NCI-H1092 (cell line): ENCODE results near the gene ASB17.
"Not testable (repeated sequence)": the region's sequence is repeated elsewhere in the genome, so short reads cannot be mapped to it uniquely, and the experiment has no call there.

Experiments used
- DNase-seq: peaks from one replicate; lab custom pipeline; 2025; lab: John Stamatoyannopoulos, UW

ASB17 gene, protein sequence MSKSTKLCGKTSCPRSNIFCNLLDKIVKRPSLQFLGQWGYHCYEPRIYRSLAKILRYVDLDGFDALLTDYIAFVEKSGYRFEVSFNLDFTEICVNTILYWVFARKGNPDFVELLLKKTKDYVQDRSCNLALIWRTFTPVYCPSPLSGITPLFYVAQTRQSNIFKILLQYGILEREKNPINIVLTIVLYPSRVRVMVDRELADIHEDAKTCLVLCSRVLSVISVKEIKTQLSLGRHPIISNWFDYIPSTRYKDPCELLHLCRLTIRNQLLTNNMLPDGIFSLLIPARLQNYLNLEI

DNA sequence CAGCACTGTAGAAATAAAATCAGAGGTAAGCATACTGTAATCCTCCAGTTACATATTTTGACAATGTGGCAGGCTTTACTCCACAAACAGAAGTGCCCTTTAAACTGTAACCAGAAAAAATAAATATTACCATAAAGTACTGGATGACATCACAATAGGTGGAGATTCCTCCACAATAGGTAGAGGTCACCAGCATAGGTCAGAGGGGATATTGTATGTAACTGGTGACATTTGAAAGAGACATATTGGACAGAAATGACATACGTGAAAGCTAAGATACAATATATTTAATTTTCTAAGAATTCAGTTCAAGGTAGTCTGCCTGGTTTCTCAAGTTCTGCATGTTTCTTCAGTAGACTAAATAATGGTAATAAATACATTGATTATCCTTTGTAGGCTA lies at the start of gene ASB17:
Gene ASB17 (minus strand): TSS at position 101 of the 400 bp plus-strand sequence. CDS start 113 bp downstream, outside the sequence.
- no peak for DNase-seq

DNA sequence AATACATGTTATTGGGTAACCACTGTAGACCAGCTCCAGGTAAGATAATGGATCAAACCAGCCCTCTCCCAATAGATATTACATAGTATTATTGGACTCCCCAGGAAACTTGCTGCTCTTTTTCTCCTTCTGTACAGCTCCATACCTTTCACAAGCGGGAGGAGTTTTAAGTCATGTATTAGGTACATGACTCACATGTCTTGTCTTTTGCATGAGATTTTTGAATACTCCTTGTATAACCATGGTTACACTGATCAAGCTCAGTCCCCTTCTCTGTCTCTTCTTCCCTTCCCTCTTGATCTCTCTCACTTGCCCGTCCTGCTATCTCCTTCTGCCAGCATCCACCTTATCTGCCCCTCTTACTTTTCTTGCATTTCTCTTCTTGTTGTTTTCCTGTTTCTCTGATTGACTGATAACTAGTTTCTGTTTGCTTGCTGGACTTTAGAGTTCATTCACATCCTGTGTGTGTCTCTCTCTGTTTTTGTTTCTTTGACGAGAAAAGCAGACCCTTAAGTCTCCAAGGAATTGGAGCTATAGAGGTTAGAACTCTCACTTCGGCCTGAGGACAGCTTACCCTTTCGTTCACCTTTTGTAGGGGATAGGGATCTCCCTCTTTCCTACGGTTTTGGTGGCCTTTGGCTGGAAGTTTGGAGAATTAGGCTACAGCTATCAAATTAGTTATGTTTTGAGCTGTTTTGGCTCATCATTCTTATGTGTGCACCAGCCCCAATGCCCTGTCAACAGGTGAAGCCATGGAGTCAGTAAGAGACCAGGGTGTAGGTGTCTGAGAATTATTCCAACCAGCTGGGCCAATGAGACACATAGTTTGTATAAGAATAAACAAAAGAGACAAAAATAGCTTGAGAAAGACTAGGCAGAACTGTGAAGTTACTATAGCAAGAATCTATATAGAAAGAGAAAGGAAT lies 49.0 kb upstream of the ASB17 start:
- DNase-seq = no peak

DNA sequence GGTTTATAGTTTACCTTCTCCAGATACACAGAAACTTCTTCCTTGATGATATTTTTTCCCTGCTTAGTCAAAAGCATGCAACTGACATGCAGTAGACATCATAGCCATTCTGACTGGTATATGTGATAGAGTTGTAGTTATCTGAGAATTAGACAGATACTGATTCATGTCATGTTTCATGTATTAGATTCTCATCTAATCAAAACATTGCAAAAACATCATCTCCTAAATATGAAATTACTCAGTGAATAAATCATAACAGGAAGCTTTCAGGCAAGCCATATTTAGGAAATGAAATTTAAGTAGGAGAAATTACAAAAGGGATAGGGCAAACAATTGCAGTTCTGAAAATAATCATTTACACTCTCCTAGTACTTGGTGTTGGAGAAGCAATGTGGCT lies 38.4 kb upstream of the ASB17 start:
- no peak for DNase-seq

DNA sequence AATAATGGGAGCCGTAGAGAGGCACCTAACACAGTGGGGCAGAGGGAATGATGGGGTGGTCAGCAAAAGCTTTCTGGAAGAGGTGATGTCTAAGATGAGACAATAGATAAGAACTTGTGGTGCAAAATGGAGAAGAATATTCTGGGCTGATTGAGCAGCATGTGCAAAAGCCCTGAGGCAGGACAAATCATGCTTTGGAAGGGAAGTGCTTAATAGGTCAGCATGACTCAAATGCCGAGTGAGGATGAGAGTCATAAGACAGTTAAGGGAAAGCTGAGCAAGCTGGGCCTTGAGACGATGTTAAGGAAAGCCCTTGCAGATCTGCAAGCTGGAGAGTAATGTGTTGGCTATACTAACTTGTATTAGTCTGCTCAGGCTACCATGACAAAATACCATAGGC lies 37.3 kb upstream of the ASB17 start:
- no peak for DNase-seq

DNA sequence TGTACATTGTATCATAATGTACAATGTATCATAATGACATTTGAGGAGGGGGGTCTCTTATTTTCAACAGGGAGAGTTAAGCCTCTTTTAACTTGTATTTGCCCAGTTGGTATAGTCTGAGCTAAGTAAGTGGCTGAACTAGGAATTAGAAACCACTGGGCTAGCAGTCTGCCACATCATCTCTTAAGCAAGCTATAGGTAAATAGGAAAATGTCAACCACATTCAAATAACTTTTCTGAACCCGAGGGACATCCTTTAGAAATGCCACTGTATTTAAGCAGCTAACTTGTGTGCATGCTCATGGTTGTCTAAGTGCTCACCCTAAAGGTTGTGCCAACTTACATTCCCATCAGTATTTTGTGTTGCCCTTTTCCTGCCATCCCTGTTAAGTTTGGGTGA lies 35.5 kb upstream of the ASB17 start:
- DNase-seq = no peak

DNA sequence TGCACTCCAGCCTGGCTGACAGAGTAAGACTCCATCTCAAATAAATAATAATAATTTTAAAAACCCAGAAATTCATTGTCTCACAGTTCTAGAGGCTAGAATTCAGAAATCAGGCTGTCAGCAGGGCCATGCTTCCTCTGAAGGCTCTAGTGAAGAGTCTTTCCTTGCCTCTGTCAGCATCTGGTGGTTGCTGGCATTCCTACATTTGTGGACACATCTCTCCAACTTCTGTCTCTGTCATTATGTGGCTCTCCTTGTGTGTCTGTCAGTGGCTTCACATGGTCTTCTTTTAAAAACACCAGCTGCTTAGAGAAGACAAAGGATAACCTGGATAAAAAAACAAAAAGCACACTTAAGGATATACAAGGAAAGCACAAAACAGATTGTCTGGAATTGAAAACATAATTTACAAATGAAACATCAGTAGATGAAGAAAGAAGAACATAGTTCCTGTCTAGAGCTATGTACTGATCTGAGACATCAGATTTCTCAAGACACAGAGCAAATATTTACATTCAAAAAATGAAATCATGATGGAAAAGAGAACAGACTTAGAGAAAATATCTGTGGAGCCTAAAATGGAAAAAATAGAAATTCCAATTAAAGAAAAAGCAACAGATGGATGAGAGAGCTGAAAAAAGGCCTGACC lies 32.7 kb upstream of the ASB17 start:
- no peak for DNase-seq

DNA sequence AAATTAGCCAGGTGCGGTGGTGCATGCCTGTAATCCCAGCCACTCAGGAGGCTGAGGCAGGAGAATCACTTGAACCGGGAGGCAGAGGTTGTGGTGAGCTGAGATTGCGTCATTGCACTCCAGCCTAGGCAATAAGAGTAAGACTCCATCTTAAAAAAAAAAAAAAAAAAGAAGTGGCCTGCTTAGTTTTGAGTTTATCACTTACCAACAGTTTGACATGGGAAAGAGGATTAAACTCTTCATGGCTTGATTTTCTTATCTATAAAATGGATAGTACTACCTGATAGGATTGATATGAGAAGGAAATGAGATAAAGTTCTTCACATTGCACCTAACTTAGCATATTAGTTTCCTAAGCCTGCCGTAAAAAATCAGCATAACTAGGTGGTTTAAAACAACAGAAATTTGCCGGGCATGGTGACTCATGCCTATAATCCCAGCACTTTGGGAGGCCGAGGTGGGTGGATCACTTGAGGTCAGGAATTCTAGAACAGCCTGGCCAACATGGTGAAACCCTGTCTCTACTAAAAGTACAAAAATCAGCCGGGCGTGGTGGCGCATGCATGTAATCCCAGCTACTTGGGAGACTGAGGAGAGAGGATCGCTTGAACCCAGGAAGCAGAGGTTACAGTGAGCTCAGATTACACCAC lies 32.0 kb upstream of the ASB17 start:
- not testable (repeated sequence) for DNase-seq

DNA sequence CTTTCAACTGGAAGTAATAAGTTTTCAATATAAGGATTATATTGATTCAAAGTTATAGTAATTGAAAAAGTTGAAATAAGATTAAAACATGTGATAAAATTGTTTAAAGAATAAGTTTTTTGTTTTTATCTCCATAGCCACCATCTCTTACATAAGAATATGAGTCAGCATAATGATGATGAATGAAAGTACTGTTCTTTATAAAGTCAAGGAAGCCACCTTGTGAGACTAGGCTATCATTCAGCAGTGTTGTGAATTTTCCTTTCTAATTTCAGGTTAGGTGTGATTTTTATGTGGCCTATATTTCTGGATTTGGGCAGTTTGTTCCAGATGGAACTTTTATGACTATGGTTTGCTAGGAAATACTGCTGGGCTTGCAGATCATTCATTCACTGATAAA lies 22.4 kb upstream of the ASB17 start:
- DNase-seq = no peak

DNA sequence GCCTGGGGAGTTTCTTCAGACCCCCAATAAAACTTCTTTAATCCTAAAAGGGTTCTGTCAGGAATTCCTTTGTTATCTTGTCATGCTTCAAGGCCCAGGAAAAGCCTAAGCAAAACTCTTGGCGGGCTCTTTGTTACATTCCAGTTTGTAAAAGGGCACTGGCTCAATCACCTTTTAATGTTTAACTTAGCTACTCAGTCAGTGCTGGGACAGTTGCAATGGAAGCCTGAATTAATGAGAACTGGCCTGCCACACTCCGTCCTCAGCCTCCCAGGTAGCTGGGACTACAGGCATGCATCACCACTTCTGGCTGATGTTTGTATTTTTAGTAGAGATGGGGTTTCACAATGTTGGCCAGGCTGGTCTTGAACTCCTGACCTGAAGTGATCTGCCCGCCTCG lies 21.3 kb upstream of the ASB17 start:
- no peak for DNase-seq

DNA sequence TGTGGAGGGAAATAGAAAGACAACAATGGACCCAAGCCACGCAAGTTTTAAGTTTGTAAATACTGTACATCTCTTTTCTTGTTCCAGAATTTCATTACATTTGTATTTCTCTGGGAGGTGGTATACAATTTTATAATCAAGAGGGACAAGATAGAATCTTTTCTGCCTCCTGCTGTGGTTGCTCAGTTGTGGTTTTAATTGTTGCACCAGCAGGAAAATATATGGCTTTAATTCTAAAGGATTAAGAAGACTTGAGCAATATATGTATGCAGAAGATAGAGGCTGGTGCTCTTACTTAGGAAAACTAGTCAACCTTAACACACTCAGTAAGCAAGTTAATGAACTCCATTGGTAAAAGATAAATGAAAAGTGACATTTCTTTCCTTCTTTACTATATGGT lies 19.8 kb upstream of the ASB17 start:
- DNase-seq = no peak

DNA sequence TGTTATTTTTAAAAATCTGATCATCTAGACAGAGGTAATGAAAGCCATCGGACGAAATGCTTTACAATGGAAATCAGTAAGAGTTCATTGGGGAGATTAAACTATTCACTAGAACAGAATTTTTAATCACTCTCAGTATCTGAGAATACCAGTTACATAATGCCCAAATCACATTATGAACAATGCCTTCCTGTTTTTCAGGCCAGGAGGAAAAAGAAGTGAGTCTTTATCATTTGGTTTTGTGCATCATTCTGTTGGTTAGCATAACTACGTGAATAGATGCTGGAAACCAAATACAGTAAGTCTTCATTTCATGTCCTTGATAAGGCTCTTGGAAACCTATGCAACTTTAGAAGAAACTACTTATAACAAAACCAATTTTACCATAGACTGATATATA lies 18.0 kb upstream of the ASB17 start:
- no peak for DNase-seq

DNA sequence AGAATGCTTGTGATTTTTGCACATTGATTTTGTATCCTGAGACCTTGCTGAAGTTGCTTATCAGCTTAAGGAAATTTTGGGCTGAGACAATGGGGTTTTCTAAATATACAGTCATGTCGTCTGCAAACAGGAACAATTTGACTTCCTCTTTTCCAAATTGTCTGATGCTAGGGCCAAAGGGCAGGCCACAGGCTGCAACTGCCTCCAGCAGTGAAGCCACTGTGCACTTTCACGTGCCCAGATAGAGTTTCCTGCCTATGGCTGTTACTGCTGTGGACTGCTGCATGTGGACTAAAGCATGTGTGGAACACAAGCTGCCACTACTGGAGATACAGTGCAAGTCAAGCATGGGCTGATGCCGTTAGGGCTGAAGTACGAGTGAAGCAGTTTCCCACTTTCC lies 10.8 kb upstream of the ASB17 start:
- DNase-seq = not testable (repeated sequence)

DNA sequence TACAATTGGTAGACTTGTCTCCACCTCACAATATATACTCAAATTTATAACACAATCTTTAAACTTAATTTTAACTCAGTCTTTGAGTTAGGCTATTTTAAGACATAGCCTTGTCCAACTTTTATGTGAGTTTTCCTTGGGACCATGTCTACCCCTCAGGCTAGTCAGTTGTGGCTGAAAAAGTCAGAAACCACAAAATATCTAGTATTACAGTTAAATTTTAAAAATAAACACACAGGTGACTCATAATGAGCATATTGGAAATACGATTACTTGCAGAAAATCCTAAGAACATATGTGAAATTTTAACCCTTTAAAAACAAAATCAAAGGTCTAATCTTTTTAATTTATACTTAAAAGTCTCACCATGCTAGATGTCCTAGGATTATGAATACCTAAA lies 4.8 kb upstream of the ASB17 start:
- no peak for DNase-seq

DNA sequence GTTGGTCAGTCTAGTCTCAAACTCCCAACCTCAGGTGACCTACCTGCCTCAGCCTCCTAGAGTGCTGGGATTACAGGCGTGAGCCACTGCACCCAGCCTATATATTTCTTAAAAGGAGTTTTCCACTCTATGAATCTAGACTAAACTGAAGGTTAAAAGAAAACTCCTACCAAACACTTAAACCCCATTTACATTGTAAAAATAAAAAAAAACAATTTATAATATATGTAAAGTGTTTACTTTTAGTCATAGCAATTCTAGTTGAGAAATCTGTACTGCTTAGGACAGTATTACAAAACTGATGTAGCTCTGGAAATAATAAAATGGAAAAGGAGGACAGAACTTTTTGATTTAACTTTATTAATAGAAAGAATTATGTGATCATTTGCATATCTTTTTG lies 9.5 kb downstream of the ASB17 start:
- DNase-seq = no peak

DNA sequence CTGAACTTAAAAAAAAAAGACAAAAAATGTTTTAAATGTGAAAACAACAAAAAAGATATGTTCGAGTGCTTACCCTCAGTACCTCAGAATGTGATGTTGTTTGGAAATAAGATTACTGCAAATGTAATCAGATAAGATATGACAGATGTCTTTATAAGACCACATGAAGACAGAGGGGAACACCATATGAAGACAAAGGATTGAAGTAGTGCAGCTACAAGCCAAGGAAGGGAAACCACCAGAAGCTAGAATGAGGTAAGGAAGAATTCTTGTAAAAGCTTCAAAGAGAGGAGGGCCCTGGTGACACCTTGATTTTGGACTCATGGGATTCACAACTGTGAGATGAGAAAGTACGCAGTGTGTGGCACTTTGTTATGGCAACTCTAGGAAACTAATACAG lies 15.4 kb downstream of the ASB17 start:
- DNase-seq = no peak

DNA sequence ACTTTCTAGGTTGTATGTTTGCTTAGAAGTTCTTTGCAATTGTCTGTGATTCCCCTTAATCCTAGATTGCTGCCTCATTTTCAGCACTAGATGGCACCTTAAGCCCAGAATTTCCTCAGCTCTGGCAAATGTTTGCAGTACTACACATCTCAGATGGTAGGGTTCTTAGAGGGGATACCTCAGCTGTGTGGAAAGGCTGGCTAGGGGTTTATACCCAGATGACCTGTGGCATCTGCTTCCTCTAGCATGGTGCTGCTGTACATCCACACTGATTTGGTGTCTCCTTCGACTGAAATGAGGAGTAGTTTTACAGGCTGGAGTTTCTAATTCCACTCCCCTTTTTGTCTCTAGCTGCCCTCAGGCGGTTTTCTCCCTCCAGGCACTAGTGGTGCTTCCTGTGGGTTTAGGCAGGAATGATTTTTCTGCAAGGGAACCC lies 23.5 kb downstream of the ASB17 start:
- DNase-seq = no peak

DNA sequence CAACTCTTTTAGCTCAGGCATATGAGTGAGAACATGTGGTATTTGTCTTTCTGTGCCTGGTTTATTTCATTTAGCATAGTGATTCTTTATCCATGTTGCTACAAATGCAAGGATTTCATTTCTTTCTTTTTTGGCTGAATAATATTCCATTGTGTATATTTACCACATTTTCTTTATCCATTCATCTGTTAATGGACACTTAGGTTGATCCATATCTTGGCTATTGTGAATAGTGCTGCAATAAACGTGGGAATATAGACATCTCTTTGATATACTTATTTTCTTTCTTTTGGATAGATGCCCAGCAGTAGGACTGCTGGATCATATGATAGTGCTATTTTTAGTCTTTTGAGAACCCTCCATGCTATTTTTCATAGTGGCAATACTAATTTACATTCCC lies 30.8 kb downstream of the ASB17 start:
- DNase-seq = no peak

DNA sequence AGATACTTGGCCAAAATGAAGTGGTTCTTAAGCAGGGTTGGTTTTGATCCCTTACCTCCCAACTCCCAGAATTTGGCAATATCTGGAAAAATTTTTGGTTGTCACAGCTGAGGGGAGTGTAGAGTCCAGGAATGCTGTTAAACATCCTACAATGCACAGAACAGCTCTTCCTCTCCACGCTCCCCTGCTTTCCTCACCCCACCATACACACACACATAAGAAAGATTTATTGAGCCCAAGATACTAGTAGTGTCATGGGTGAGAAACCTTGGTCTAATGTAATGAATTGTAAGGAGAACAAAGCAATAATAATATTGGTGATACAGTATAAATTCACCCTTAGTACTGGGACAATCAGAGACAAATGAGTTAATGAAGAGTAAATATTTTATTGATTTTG lies 47.8 kb downstream of the ASB17 start:
- DNase-seq = no peak

DNA sequence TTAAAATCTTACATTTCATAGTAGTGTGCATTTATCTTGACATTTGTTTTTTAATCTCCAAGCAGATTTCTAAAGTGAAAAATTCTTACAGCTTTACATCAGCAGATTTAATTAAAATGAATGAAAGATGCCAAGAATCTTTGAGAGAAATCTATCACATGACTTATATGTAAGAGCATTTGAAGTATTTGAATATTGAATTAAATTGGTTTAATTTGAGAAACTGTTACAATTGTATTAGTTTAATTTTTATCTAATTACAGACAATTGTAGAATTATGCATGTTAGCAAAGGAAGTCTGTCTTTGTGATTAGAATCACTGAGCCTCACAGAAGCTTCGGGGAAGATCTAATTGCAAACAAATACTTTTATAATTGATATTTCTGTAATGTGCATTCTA lies 52.2 kb downstream of the ASB17 start:
- no peak for DNase-seq

DNA sequence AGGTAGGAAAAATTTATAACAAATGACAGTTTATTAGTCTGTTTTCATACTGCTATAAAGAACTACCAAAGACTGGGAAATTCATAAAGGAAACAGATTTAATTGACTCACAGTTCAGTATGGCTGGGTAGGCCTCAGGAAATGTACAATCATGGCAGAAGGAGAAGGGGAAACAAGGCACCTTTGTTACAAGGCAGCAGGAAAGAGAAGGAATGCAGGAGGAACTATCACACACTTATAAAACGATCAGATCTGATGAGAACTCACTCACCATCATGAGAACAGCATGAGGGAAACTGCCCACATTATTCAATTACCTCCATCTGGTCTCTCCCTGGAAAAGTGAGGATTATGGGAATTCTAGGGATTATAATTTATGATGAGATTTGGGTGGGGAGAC lies 61.3 kb downstream of the ASB17 start:
- DNase-seq = no peak
